Activated CD4-positive, alpha-beta memory T cell treated with anti-CD3 and anti-CD28 coated beads for 36 hours (primary cell): Measurements from ENCODE around the gene CDKN1B. TPM values are rescaled to one million over a fixed set of nuclear protein-coding genes. Genes with fewer than 3 reads are reported as not detected.

Experiments
- CTCF ChIA-PET: fragments of 350-600 bp; sonication (Branson Sonifier 250); formaldehyde crosslinking; loops from one replicate; lab custom pipeline; 2021; ENCODE audit warnings: antibody characterized with exemption, inconsistent platforms; lab: Charles Lee
- POLR2A ChIA-PET: fragments of 350-600 bp; sonication (Branson Sonifier 250); formaldehyde crosslinking; loops from one replicate; lab custom pipeline; 2021; ENCODE audit warnings: antibody characterized with exemption; lab: Charles Lee
- DNase-seq: peaks from one replicate; pipeline ENCODE4 v3.0.0-alpha.2; 2020
- H3K27ac Mint-ChIP-seq: one replicate; pipeline ENCODE4 v1.8.0; 2021; ENCODE audit warnings: mixed read lengths
- H3K27me3 Mint-ChIP-seq: one replicate; pipeline ENCODE4 v1.8.0; 2021; ENCODE audit warnings: mixed read lengths
- H3K36me3 Mint-ChIP-seq: one replicate; pipeline ENCODE4 v1.8.0; 2021; ENCODE audit warnings: mixed read lengths
- H3K4me1 Mint-ChIP-seq: one replicate; pipeline ENCODE4 v1.8.0; 2021; ENCODE audit warnings: low read depth, mixed read lengths
- H3K4me3 Mint-ChIP-seq: one replicate; pipeline ENCODE4 v1.8.0; 2021; ENCODE audit warnings: mild to moderate bottlenecking, mixed read lengths
- H3K9me3 Mint-ChIP-seq: one replicate; pipeline ENCODE4 v1.8.0; 2021; ENCODE audit warnings: mixed read lengths
- intact Hi-C: fragments of 100-400 bp; cut with micrococcal nuclease; formaldehyde crosslinking; loops from one replicate; pipeline ENCODE4 v1.15.1; 2023
- total RNA-seq, 2 experiments: library from RNA; stranded (reverse); gene quantifications; one replicate each; pipeline ENCODE4 v1.2.3, GENCODE V29; 2021

CDKN1B gene
- total RNA-seq, 2 experiments from 2014 or later: 52.4 to 52.8 TPM

- no peak for DNase-seq
- Mint-ChIP-seq H3K9me3 (no peaks in the 10 kb centered on the region), H3K36me3 (peaks cover 65% of the 10 kb centered on the region), H3K4me1 (peaks cover 35% of the 10 kb centered on the region), H3K27ac (peak overlapping the region; percentile 98), H3K27me3 (no peaks in the 10 kb centered on the region), H3K4me3 (peak overlapping the region; percentile 98)
- ChIA-PET POLR2A (interaction anchor here (0.7 to 7.3 kb wide), 11 partner anchors 7 to 361 kb away, joined by 3 to 135 read pairs (median 8); partner anchors contain the start of genes BORCS5 and GPR19), CTCF (interaction anchor here (0.8 to 3.2 kb wide), 4 partner anchors 14 to 341 kb away, joined by 4 to 20 read pairs (median 4); no protein-coding TSS in a partner anchor)
- intact Hi-C loops: loop anchor here (5.0 kb wide), 2 partner anchors 217 to 712 kb away; no protein-coding TSS in a partner anchor
Measured at GRCh38 chr12:12718853-12719252, 1.7 kb downstream of the CDKN1B start.

- H3K4me3 Mint-ChIP-seq: peak overlapping the region; percentile 98
- H3K27ac Mint-ChIP-seq: peak overlapping the region; percentile 98
- no peaks in the 10 kb centered on the region for H3K9me3 Mint-ChIP-seq
- intact Hi-C loops: loop anchor here (5.0 kb wide), 2 partner anchors 217 to 712 kb away; no protein-coding TSS in a partner anchor
- peaks cover 29% of the 10 kb centered on the region for H3K4me1 Mint-ChIP-seq
- CTCF ChIA-PET: interaction anchor here (3.2 kb wide), 1 partner anchor 17 kb away, joined by 20 read pairs; no protein-coding TSS in a partner anchor
- POLR2A ChIA-PET: interaction anchor here (0.8 to 7.3 kb wide), 10 partner anchors 6 to 362 kb away, joined by 3 to 135 read pairs (median 9); partner anchors contain the start of genes BORCS5 and GPR19
- peaks cover 64% of the 10 kb centered on the region for H3K36me3 Mint-ChIP-seq
- DNase-seq: no peak
- no peaks in the 10 kb centered on the region for H3K27me3 Mint-ChIP-seq
Measured at GRCh38 chr12:12719496-12719895, 2.3 kb downstream of the CDKN1B start.

DNA sequence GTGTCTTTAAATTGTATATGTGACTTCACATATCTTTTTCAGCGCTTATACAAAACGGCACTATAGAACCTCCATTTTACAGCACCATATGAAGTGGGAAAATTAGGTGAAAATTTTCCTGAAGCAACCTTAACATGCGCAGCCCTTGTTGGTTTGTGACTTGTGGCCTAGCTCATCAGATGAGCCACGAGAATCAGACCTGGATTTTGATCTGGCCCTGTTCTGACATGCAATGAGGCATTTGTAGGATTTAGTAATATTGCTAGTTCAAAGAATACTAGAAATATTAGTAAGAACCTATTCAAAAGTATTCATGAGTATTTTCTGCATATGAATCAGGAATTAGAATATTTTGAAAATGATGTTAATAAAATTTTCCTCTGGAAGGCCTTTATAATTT is 2.9 kb downstream of the CDKN1B start:
- H3K27ac Mint-ChIP-seq: peak overlapping the region; percentile 98
- peak overlapping the region; percentile 98 for H3K4me3 Mint-ChIP-seq
- ChIA-PET POLR2A (interaction anchor here (0.8 to 7.3 kb wide), 6 partner anchors 17 to 362 kb away, joined by 3 to 133 read pairs (median 8); partner anchors contain the start of genes BORCS5 and GPR19), CTCF (interaction anchor here (3.2 kb wide), 1 partner anchor 17 kb away, joined by 20 read pairs; no protein-coding TSS in a partner anchor)
- H3K36me3 Mint-ChIP-seq: peaks cover 65% of the 10 kb centered on the region
- H3K4me1 Mint-ChIP-seq: peaks cover 25% of the 10 kb centered on the region
- intact Hi-C loops: loop anchor here (5.0 to 10.0 kb wide), 2 partner anchors 175 to 1677 kb away; partner anchors contain the start of gene GPRC5A
- no peaks in the 10 kb centered on the region for H3K27me3 Mint-ChIP-seq
- DNase-seq: no peak
- H3K9me3 Mint-ChIP-seq: no peaks in the 10 kb centered on the region

DNA sequence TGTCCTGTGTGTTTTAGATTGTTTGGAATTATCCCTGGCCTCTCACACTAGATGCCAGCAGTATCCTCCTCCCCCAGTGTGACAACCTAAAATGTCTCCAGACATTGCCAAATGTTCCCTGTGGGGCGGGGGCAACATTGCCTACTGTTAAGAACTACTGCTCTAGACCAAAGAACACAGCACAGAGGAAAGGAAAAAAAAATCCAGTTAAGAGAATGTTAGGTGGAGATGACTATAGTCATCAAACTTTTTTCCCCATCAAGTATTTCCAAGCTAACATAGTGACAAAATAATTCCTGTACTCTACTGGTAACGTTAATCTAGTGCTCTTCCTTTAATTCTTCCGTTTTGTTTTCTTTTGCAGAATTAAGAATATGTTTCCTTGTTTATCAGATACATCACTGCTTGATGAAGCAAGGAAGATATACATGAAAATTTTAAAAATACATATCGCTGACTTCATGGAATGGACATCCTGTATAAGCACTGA is 3.5 kb downstream of the CDKN1B start:
- Mint-ChIP-seq H3K27ac (peak overlapping the region; percentile 98), H3K36me3 (peaks cover 69% of the 10 kb centered on the region), H3K27me3 (peaks cover 2% of the 10 kb centered on the region), H3K9me3 (no peaks in the 10 kb centered on the region), H3K4me1 (peaks cover 25% of the 10 kb centered on the region), H3K4me3 (peak overlapping the region; percentile 98)
- no peak for DNase-seq
- ChIA-PET CTCF (interaction anchor here (0.6 to 3.2 kb wide), 2 partner anchors 16 kb away, joined by 3 to 20 read pairs; no protein-coding TSS in a partner anchor), POLR2A (interaction anchor here (0.6 to 2.9 kb wide), 8 partner anchors 16 to 364 kb away, joined by 3 to 19 read pairs (median 4); partner anchors contain the start of gene BORCS5)
- intact Hi-C loops: loop anchor here (5.0 to 10.0 kb wide), 2 partner anchors 174 to 1677 kb away; partner anchors contain the start of gene GPRC5A

DNA sequence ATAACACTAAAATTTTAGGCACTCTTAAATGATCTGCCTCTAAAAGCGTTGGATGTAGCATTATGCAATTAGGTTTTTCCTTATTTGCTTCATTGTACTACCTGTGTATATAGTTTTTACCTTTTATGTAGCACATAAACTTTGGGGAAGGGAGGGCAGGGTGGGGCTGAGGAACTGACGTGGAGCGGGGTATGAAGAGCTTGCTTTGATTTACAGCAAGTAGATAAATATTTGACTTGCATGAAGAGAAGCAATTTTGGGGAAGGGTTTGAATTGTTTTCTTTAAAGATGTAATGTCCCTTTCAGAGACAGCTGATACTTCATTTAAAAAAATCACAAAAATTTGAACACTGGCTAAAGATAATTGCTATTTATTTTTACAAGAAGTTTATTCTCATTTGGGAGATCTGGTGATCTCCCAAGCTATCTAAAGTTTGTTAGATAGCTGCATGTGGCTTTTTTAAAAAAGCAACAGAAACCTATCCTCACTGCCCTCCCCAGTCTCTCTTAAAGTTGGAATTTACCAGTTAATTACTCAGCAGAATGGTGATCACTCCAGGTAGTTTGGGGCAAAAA is 4.1 kb downstream of the CDKN1B start:
- H3K27me3 Mint-ChIP-seq: peaks cover 2% of the 10 kb centered on the region
- H3K9me3 Mint-ChIP-seq: no peaks in the 10 kb centered on the region
- no peak for DNase-seq
- H3K36me3 Mint-ChIP-seq: peaks cover 72% of the 10 kb centered on the region
- POLR2A ChIA-PET: interaction anchor here (0.6 to 2.9 kb wide), 8 partner anchors 15 to 364 kb away, joined by 3 to 19 read pairs (median 4); partner anchors contain the start of gene BORCS5
- intact Hi-C loops: loop anchor here (5.0 to 10.0 kb wide), 2 partner anchors 174 to 1676 kb away; partner anchors contain the start of gene GPRC5A
- H3K27ac Mint-ChIP-seq: peak overlapping the region; percentile 98
- H3K4me1 Mint-ChIP-seq: peaks cover 25% of the 10 kb centered on the region
- CTCF ChIA-PET: interaction anchor here (0.6 to 1.2 kb wide), 2 partner anchors 16 to 23 kb away, joined by 3 read pairs; no protein-coding TSS in a partner anchor
- H3K4me3 Mint-ChIP-seq: peak overlapping the region; percentile 98

GRCh38 chr12:12721814-12722434 is 4.8 kb downstream of the CDKN1B start:
- no peak for DNase-seq
- ChIA-PET POLR2A (interaction anchor here (0.8 to 3.1 kb wide), 11 partner anchors 14 to 364 kb away, joined by 3 to 28 read pairs (median 4); partner anchors contain the start of gene BORCS5), CTCF (interaction anchor here (0.7 to 1.3 kb wide), 3 partner anchors 15 to 25 kb away, joined by 3 read pairs; no protein-coding TSS in a partner anchor)
- peak overlapping the region; percentile 98 for H3K27ac Mint-ChIP-seq
- intact Hi-C loops: loop anchor here (5.0 to 10.0 kb wide), 2 partner anchors 173 to 1675 kb away; partner anchors contain the start of gene GPRC5A
- H3K9me3 Mint-ChIP-seq: no peaks in the 10 kb centered on the region
- H3K4me3 Mint-ChIP-seq: peak overlapping the region; percentile 98
- peaks cover 2% of the 10 kb centered on the region for H3K27me3 Mint-ChIP-seq
- H3K36me3 Mint-ChIP-seq: peaks cover 79% of the 10 kb centered on the region
- peaks cover 30% of the 10 kb centered on the region for H3K4me1 Mint-ChIP-seq

DNA sequence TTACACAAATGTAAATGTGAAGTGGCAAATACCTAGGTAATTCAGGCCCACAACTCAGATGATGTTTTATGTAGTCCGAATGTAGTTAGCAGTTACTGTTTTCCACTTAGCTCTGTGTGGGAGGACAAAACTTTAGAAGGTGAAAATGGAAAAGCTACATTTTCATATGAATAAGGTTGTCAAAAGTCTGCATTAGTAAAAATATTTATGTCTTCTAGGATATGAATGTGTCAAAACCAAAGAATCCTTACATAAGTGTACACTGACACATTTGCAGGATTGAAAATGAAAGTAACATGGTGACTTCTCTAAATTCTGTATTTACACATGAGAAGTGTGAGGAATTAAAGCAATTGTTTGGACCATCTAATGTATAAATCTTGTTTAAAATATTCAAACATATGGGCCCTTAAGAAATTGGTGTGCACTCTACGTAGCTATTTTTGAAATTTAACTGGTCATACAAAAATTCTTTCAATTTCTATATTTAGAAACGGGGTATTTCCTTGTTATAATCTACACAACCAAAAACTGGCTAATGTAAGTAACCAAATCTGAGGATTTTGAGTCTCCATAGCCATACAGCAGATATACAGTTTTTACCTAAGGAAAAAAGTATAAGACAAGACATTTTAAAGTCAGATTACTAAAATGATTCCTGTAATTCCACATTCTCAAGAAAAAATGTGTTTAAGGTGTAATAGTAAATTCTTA is 5.4 kb downstream of the CDKN1B start:
- peaks cover 33% of the 10 kb centered on the region for H3K4me1 Mint-ChIP-seq
- H3K27me3 Mint-ChIP-seq: peaks cover 2% of the 10 kb centered on the region
- peak overlapping the region; percentile 89 for H3K4me3 Mint-ChIP-seq
- POLR2A ChIA-PET: interaction anchor here (0.6 to 5.8 kb wide), 15 partner anchors 6 to 365 kb away, joined by 3 to 135 read pairs (median 4); partner anchors contain the start of genes BORCS5 and CDKN1B
- peak overlapping the region; percentile 98 for H3K27ac Mint-ChIP-seq
- CTCF ChIA-PET: interaction anchor here (0.6 to 1.3 kb wide), 4 partner anchors 14 to 50 kb away, joined by 3 read pairs; no protein-coding TSS in a partner anchor
- intact Hi-C loops: loop anchor here (5.0 to 10.0 kb wide), 2 partner anchors 172 to 1675 kb away; partner anchors contain the start of gene GPRC5A
- no peaks in the 10 kb centered on the region for H3K9me3 Mint-ChIP-seq
- DNase-seq: no peak
- peaks cover 77% of the 10 kb centered on the region for H3K36me3 Mint-ChIP-seq

- H3K27me3 Mint-ChIP-seq: peaks cover 2% of the 10 kb centered on the region
- ChIA-PET CTCF (interaction anchor here (1.6 kb wide), 1 partner anchor 14 kb away, joined by 7 read pairs; no protein-coding TSS in a partner anchor), POLR2A (interaction anchor here (0.6 to 5.8 kb wide), 11 partner anchors 7 to 714 kb away, joined by 3 to 135 read pairs (median 5); partner anchors contain the start of gene CDKN1B)
- H3K36me3 Mint-ChIP-seq: peaks cover 76% of the 10 kb centered on the region
- peak overlapping the region; percentile 98 for H3K27ac Mint-ChIP-seq
- peaks cover 38% of the 10 kb centered on the region for H3K4me1 Mint-ChIP-seq
- no peaks in the 10 kb centered on the region for H3K9me3 Mint-ChIP-seq
- intact Hi-C loops: loop anchor here (5.0 to 10.0 kb wide), 2 partner anchors 172 to 1674 kb away; partner anchors contain the start of gene GPRC5A
- no peak for DNase-seq
- H3K4me3 Mint-ChIP-seq: peak overlapping the region; percentile 89
Measured at GRCh38 chr12:12723149-12723680, 6.0 kb downstream of the CDKN1B start.

DNA sequence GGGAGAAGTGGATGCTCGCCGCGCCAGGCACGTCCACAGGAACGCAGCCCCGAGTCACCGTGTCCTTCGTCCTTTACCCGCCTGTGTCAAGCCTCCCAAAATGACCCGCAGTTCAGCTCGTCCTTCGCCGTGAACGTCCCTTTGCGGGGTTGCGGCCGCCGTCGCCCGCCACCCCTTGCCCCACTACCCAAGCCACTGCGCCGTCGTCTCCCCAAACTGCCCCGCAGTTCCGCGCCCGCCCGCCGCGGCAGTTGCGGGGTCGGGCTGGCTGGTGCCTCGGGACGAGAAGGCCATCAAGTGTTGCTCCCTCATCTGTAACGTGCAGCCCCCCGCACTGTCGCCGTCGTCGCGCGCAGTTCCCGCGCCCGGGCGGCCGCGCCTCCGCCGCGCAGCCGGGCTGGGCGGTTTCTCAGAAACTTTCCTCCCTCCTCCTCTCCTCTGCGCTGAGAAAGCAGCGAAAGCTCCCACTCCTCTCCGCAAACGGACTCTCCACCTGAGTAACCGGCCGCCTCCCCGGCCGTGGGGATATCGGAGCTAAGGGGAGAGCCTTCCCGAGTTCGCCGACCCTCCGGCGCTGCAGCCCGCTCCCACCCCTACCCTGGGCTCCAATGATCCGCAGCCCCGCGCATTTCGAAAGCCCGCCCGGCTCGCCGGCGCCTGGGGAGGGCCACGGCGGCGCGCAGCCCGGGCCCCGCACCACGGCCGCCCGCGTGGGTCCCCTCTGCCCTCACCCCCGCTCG is 6.7 kb downstream of the CDKN1B start:
- peaks cover 75% of the 10 kb centered on the region for H3K36me3 Mint-ChIP-seq

More for the DNA sequence above, 6.7 kb downstream of the CDKN1B start:
- no peaks in the 10 kb centered on the region for H3K9me3 Mint-ChIP-seq
- peak overlapping the region; percentile 95 for H3K4me3 Mint-ChIP-seq
- intact Hi-C loops: loop anchor here (2.0 to 10.0 kb wide), 4 partner anchors 171 to 1673 kb away; partner anchors contain the start of gene GPRC5A
- DNase-seq: peak; percentile 47
- peaks cover 45% of the 10 kb centered on the region for H3K4me1 Mint-ChIP-seq
- ChIA-PET POLR2A (interaction anchor here (0.7 to 5.8 kb wide), 15 partner anchors 7 to 714 kb away, joined by 3 to 135 read pairs (median 5); partner anchors contain the start of gene CDKN1B), CTCF (interaction anchor here (1.0 to 1.6 kb wide), 2 partner anchors 13 to 26 kb away, joined by 7 read pairs; no protein-coding TSS in a partner anchor)
- peak overlapping the region; percentile 98 for H3K27ac Mint-ChIP-seq
- peaks cover 2% of the 10 kb centered on the region for H3K27me3 Mint-ChIP-seq
